Upper lobe of right lung (tissue), 1 donor: ENCODE results near the gene GRID1. TPM values are rescaled to one million over a fixed set of nuclear protein-coding genes. Genes with fewer than 3 reads are reported as not detected.
"Not testable (repeated sequence)": the region's sequence is repeated elsewhere in the genome, so short reads cannot be mapped to it uniquely, and the experiment has no call there.

Experiments
- ATAC-seq: fragments of 200-7000 bp; cut with Tn5 transposase; one replicate; pipeline ENCODE4 v1.9.1; 2020; ENCODE audit warnings: mild to moderate bottlenecking, moderate library complexity
- DNase-seq: peaks from one replicate; pipeline ENCODE4 v3.0.0-alpha.2; 2020
- H3K27ac ChIP-seq: fragments of 200-600 bp; one replicate; pipeline ENCODE4 v1.8.0; 2022
- H3K27me3 ChIP-seq: fragments of 200-600 bp; one replicate; pipeline ENCODE4 v1.8.0; 2022; ENCODE audit warnings: mild to moderate bottlenecking
- H3K36me3 ChIP-seq: fragments of 200-600 bp; one replicate; pipeline ENCODE4 v1.8.0; 2022
- H3K4me1 ChIP-seq: fragments of 200-600 bp; one replicate; pipeline ENCODE4 v1.8.0; 2022
- H3K4me3 ChIP-seq: fragments of 200-600 bp; one replicate; pipeline ENCODE4 v1.8.0; 2022; ENCODE audit warnings: mild to moderate bottlenecking
- H3K9me3 ChIP-seq: fragments of 200-600 bp; one replicate; pipeline ENCODE4 v1.8.0; 2022
- intact Hi-C: fragments of 100-400 bp; cut with DNase I; formaldehyde crosslinking; loops from one replicate; pipeline ENCODE4 v1.11.0; 2022
- total RNA-seq: library from RNA; stranded (reverse); fragmentation: NEBNext Ultra II Directional; extraction: Animal tissue kit (Norgen Biotek cat#: 25700); gene quantifications from one replicate; pipeline ENCODE4 v1.2.1, GENCODE V29; 2021
- TF ChIP-seq, protein P1 (sequence below): fragments of 200-600 bp; IDR thresholded peaks from one replicate; pipeline ENCODE4 v1.8.0; 2022; ENCODE audit warnings: antibody characterized with exemption
- donor health status: DM: no; HTN: yes; CAD: no; lungs with severe emphysema.

GRID1 gene
- total RNA-seq, 1 donor from 2014 or later = 3.0 TPM

DNA sequence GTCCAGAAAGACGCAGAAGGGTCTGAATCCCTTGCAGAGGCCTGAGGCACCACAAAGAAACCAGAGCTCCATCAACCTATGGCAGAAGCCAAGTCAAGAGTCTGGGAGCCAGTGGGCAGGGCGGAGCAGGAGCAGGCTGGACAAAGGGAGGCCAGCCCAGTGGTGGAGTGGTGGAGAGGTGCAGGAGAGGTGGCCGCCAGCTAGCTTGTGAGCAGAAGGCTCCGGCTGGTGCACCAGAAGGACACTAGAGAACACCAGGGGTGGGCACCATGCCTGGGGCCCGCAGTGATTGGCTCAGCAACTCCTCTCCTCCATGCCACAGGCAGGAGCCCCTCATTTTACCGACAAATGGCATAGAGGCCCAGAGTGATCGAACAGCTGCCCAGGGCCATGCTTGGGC lies 186.6 kb downstream of the GRID1 start:
- TF ChIP-seq, protein P1, sequence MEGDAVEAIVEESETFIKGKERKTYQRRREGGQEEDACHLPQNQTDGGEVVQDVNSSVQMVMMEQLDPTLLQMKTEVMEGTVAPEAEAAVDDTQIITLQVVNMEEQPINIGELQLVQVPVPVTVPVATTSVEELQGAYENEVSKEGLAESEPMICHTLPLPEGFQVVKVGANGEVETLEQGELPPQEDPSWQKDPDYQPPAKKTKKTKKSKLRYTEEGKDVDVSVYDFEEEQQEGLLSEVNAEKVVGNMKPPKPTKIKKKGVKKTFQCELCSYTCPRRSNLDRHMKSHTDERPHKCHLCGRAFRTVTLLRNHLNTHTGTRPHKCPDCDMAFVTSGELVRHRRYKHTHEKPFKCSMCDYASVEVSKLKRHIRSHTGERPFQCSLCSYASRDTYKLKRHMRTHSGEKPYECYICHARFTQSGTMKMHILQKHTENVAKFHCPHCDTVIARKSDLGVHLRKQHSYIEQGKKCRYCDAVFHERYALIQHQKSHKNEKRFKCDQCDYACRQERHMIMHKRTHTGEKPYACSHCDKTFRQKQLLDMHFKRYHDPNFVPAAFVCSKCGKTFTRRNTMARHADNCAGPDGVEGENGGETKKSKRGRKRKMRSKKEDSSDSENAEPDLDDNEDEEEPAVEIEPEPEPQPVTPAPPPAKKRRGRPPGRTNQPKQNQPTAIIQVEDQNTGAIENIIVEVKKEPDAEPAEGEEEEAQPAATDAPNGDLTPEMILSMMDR = no peak
- ATAC-seq = peak; percentile 7
- Histone ChIP-seq H3K27ac (no peak overlapping the region), H3K4me3 (no peak overlapping the region), H3K9me3 (no peaks in the 10 kb centered on the region), H3K4me1 (no peaks in the 10 kb centered on the region), H3K27me3 (no peaks in the 10 kb centered on the region), H3K36me3 (no peaks in the 10 kb centered on the region)
- intact Hi-C loops = no loop called here
- DNase-seq = peak; percentile 23

DNA sequence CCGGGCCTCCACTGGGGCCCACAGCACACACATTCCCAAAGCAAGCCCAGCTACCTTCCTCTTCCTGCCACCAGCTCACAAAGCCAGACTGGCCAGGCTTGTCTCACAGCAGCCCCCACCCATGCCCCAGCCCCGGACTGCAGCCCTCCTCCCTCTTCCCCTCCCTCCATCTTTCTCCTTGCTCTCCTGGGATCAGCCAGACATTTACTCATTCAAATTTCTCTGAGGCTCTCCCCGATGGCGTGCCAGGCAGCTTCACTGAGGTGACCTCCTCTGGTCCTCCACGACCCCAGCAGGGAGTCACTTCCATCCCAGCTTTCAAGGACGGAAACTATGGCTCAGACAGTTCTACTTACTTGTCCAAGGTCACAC lies 187.5 kb downstream of the GRID1 start:
- TF ChIP-seq, protein P1 = no peak
- peak; percentile 51 for DNase-seq
- ATAC-seq = no peak
- H3K27me3 ChIP-seq = no peaks in the 10 kb centered on the region
- intact Hi-C loops = no loop called here
- H3K4me1 ChIP-seq = no peaks in the 10 kb centered on the region
- no peak overlapping the region for H3K27ac ChIP-seq
- no peak overlapping the region for H3K4me3 ChIP-seq
- no peaks in the 10 kb centered on the region for H3K36me3 ChIP-seq
- H3K9me3 ChIP-seq = no peaks in the 10 kb centered on the region

DNA sequence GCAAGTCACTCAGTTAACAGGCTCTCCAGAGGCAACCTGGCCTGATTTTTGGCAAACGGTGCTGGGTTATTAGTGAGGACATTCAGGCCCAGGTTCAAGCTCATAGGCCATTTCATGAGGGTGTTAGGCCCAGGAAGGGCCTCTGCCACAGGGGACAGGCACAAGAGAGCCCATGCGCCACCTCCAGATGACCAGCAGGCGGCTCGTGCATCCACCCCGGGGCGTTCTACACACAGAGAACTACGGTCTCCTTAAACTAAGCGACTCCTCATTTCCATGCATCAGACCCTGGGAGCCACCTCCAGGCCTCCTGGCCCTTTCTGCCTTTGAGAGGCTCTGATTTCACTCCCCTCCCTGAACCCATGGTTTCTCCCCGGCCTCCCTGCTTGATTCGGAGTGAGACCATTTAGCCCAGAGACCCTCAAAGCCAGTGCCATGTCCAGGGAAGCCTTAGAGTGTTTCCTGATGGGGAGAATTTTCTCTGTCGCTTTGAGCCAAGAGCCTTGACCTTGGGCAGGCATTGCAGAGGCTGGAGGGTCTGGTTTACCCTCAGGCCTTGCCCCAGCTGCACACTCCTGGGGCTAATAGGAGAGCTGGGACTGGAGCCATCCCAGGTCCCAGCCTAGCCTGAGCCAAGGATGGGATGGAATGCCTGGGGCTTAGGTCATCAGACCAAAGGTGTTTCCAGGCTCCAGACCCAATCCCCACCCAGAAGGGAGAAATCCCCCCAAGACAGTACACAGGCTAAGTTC lies 188.0 kb downstream of the GRID1 start:
- no peaks in the 10 kb centered on the region for H3K27me3 ChIP-seq
- intact Hi-C loops = no loop called here
- H3K36me3 ChIP-seq = no peaks in the 10 kb centered on the region
- ATAC-seq (peak; percentile 54), DNase-seq (peak; percentile 63)
- H3K9me3 ChIP-seq = no peaks in the 10 kb centered on the region
- H3K4me3 ChIP-seq = no peak overlapping the region
- H3K27ac ChIP-seq = no peak overlapping the region
- TF ChIP-seq, protein P1 = peak; percentile 29
- H3K4me1 ChIP-seq = no peaks in the 10 kb centered on the region

DNA sequence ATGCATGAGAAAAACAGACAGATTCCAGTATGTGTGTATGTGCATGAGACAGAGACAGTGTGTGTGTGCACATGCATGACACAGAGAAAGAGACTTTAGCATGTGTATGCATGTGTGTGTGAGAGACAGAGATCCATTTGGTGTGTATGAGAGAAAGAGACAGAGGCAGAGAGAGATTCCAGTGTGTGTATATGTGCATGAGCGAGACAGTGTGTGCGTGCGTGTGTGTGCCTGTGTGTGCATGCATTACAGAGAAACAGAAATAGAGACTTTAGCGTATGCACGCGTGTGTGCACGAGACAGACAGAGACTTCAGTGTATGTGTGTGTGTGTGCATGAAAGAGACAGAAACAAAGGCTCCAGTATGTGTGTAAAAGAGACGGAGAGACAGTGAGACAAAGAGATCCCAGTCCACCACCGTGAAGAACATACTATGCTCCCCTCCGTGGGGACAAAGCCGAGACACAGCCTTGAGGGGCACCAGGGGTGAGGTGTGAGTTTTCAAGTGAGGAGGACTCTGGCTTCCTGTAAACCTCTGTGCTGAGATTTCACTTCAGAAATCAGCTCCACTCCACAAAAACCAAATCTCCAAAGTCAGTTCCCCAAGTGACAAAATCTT lies 188.9 kb downstream of the GRID1 start:
- Histone ChIP-seq H3K36me3 (no peaks in the 10 kb centered on the region), H3K27ac (no peak overlapping the region), H3K9me3 (no peaks in the 10 kb centered on the region), H3K4me3 (no peak overlapping the region), H3K4me1 (no peaks in the 10 kb centered on the region), H3K27me3 (no peaks in the 10 kb centered on the region)
- TF ChIP-seq, protein P1 = no peak
- DNase-seq (peak; percentile 30), ATAC-seq (peak; percentile 5)
- intact Hi-C loops = no loop called here

DNA sequence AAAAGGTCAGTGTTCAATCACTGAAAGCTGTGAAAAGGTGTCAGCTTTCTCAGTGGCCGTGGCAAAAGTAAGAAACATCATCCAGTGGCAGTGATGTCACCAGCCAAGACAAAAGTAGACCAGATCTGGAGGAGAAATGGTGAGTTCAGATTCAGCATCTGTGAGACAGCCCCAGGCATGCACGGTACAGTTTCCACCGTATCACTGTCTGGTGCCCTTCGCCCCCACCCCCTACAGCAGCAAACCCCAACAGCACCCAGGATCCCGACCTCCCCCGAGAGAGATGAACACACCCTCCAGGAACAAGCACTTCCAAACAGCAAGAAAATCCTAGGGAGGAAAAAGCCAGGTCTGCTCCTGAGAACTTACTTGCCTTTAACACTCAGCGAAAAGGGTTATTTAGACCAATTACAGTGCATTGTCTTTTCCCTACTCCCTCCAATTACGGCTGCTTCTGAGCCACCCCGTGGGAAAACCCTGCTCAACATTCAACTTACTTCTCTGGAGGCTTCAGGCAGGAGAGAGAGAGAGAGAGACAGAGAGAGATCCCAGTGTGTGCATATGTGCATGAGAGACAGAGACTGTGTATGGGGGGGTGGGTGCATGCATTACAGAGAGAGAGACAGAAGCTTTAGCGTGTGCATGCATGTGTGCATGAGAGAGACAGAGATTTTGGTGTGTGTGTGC lies 189.6 kb downstream of the GRID1 start:
- intact Hi-C loops = no loop called here
- TF ChIP-seq, protein P1 = no peak
- H3K36me3 ChIP-seq = no peaks in the 10 kb centered on the region
- DNase-seq = peak; percentile 19
- no peaks in the 10 kb centered on the region for H3K9me3 ChIP-seq
- no peak overlapping the region for H3K27ac ChIP-seq
- H3K4me3 ChIP-seq = no peak overlapping the region
- H3K4me1 ChIP-seq = no peaks in the 10 kb centered on the region
- no peaks in the 10 kb centered on the region for H3K27me3 ChIP-seq
- no peak for ATAC-seq

DNA sequence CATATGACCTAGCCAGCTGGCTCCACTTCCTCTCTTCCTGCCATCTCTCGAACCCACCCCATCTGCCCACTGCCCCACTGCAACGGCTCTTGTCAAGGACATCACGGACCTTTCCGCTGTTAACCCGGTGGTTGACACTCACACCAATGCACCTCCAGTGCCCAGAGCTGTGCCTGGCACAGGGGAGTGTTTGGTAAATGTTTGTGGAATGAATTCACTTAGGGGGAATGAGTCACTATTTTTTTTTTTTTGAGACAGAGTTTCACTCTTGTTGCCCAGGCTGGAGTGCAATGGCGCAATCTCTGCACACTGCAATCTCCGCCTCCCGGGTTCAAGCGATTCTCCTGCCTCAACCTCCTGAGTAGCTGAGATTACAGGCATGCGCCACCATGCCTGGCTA lies 191.1 kb downstream of the GRID1 start:
- DNase-seq = peak; percentile 34
- ATAC-seq, H3K27me3 ChIP-seq, H3K4me1 ChIP-seq, H3K27ac ChIP-seq, H3K9me3 ChIP-seq, H3K4me3 ChIP-seq, H3K36me3 ChIP-seq, intact Hi-C loops: not testable (repeated sequence)
